Thoracic aorta (tissue), 2 donors: Measurements from ENCODE around the gene STK39. TPM values are rescaled to one million over a fixed set of nuclear protein-coding genes. Genes with fewer than 3 reads are reported as not detected.

Source experiments
- ATAC-seq: fragments of 150-250 bp; one replicate; pipeline ENCODE4 v1.8.0; 2017; ENCODE audit warnings: low read depth; ENCODE audit not compliant: insufficient number of reproducible peaks, low FRiP score
- DNase-seq: peaks from one replicate; pipeline ENCODE4 v3.0.0-alpha.2; 2020; ENCODE audit warnings: low spot score
- H3K27ac ChIP-seq, 2 donors: fragments of 200-600 bp; sonication (generic); 1 replicate in 1 of 2; 2 replicates in 1 of 2; pipeline ENCODE4 v1.5.1; 2016; ENCODE audit warnings: mild to moderate bottlenecking in 2 of 2, moderate library complexity in 2 of 2
- H3K27me3 ChIP-seq: fragments of 200-600 bp; sonication (generic); replicated peaks from 2 replicates; pipeline ENCODE4 v1.6.0; 2016; ENCODE audit warnings: mild to moderate bottlenecking; ENCODE audit not compliant: insufficient read depth
- H3K36me3 ChIP-seq: fragments of 200-600 bp; sonication (generic); one replicate; pipeline ENCODE4 v1.5.1; 2016
- H3K4me1 ChIP-seq, 2 donors: fragments of 200-600 bp; sonication (generic); 1 replicate in 1 of 2; 2 replicates in 1 of 2; pipeline versions ENCODE4 v1.5.1 to v1.6.0; 2016; ENCODE audit warnings: low read depth in 2 of 2, mild to moderate bottlenecking in 1 of 2; ENCODE audit not compliant: control insufficient read depth in 1 of 2
- H3K4me3 ChIP-seq: fragments of 200-600 bp; sonication (generic); 2 replicates; pipeline ENCODE4 v1.5.1; 2016; ENCODE audit warnings: mild to moderate bottlenecking
- H3K9me3 ChIP-seq: fragments of 200-600 bp; sonication (generic); 2 replicates; pipeline ENCODE4 v1.5.1; 2016
- CTCF ChIP-seq: fragments of 200-600 bp; sonication (generic); IDR thresholded peaks from one replicate; pipeline ENCODE4 v1.5.1; 2019; ENCODE audit warnings: antibody characterized with exemption
- total RNA-seq, 2 donors: library from RNA; depleted of rRNA; stranded (reverse); fragments of >200 nt; gene quantifications; one replicate each; pipeline versions ENCODE4 v1.1.0 to v1.2.3, GENCODE V29; 2016

Gene STK39
- total RNA-seq, 2 donors from 2014 or later = 11.5 to 18.5 TPM

- Histone ChIP-seq H3K27me3 (no peaks in the 10 kb centered on the region), H3K4me1 (no peaks in the 10 kb centered on the region), H3K9me3 (no peaks in the 10 kb centered on the region), H3K4me3 (no peak overlapping the region), H3K27ac (no peak overlapping the region), H3K36me3 (peaks cover 3% of the 10 kb centered on the region)
- TF ChIP-seq CTCF = no peak
- ATAC-seq = no peak
- DNase-seq = no peak
Measured at GRCh38 chr2:167965907-167966761, 281.3 kb downstream of the STK39 start.

GRCh38 chr2:167964650-167965413, 282.6 kb downstream of the STK39 start:
- no peaks in the 10 kb centered on the region for H3K36me3 ChIP-seq
- ATAC-seq (no peak), DNase-seq (no peak)
- H3K9me3 ChIP-seq = no peaks in the 10 kb centered on the region
- no peaks in the 10 kb centered on the region for H3K27me3 ChIP-seq
- no peak overlapping the region for H3K27ac ChIP-seq
- TF ChIP-seq CTCF = no peak
- no peaks in the 10 kb centered on the region for H3K4me1 ChIP-seq
- no peak overlapping the region for H3K4me3 ChIP-seq

GRCh38 chr2:167963899-167964649, 283.3 kb downstream of the STK39 start:
- no peak for TF ChIP-seq CTCF

GRCh38 chr2:167962436-167963226, 284.8 kb downstream of the STK39 start:
- Histone ChIP-seq H3K36me3 (no peaks in the 10 kb centered on the region), H3K4me1 (no peaks in the 10 kb centered on the region), H3K27ac (no peak overlapping the region), H3K4me3 (no peak overlapping the region), H3K27me3 (no peaks in the 10 kb centered on the region), H3K9me3 (no peaks in the 10 kb centered on the region)
- no peak for ATAC-seq
- no peak for TF ChIP-seq CTCF
- no peak for DNase-seq

More at GRCh38 chr2:167963899-167964649, 283.3 kb downstream of the STK39 start:
- Histone ChIP-seq H3K36me3 (no peaks in the 10 kb centered on the region), H3K4me1 (no peaks in the 10 kb centered on the region), H3K9me3 (no peaks in the 10 kb centered on the region), H3K27me3 (no peaks in the 10 kb centered on the region), H3K27ac (no peak overlapping the region), H3K4me3 (no peak overlapping the region)
- DNase-seq = no peak
- ATAC-seq = no peak
